Upper lobe of left lung (tissue), 6 donors: ENCODE data around the gene C22orf23. TPM values are rescaled to one million over a fixed set of nuclear protein-coding genes. Genes with fewer than 3 reads are reported as not detected.
A peak's percentile ranks its signal among the peaks of the same experiment; 100 is the strongest.

ENCODE experiments used
- ATAC-seq, 2 donors: fragments of 200-7000 bp; cut with Tn5 transposase; one replicate each; pipeline ENCODE4 v1.9.1; 2022; ENCODE audit warnings: mild to moderate bottlenecking in 2 of 2, moderate library complexity in 2 of 2; ENCODE audit not compliant: low FRiP score in 2 of 2
- DNase-seq, 2 donors: peaks; one replicate each; pipeline ENCODE4 v3.0.0-alpha.2; 2019 to 2020
- H3K27ac ChIP-seq, 4 donors: fragments of 200-600 bp; sonication (generic); one replicate each; pipeline ENCODE4 v1.5.1; 2016 to 2019
- H3K27me3 ChIP-seq, 4 donors: fragments of 200-600 bp; sonication (generic); one replicate each; pipeline ENCODE4 v1.5.1; 2017 to 2019
- H3K36me3 ChIP-seq, 4 donors: fragments of 200-600 bp; sonication (generic); one replicate each; pipeline ENCODE4 v1.5.1; 2016 to 2019
- H3K4me1 ChIP-seq, 4 donors: fragments of 200-600 bp; sonication (generic); one replicate each; pipeline ENCODE4 v1.5.1; 2018 to 2019
- H3K4me3 ChIP-seq, 4 donors: fragments of 200-600 bp; sonication (generic); one replicate each; pipeline ENCODE4 v1.5.1; 2017 to 2019; ENCODE audit warnings: mild to moderate bottlenecking in 2 of 4, moderate library complexity in 1 of 4
- H3K9me3 ChIP-seq, 4 donors: fragments of 200-600 bp; sonication (generic); one replicate each; pipeline ENCODE4 v1.5.1; 2018 to 2019
- EP300 ChIP-seq, 4 donors: sonication (generic); formaldehyde crosslinking; IDR thresholded peaks; one replicate each; pipeline ENCODE4 v1.5.1; 2017; ENCODE audit warnings: antibody characterized with exemption in 4 of 4, control low read depth in 2 of 4
- POLR2A ChIP-seq, 4 donors: fragments of 450-650 bp; IDR thresholded peaks; one replicate each; pipeline ENCODE4 v1.5.1; 2016 to 2017; ENCODE audit warnings: antibody characterized with exemption in 4 of 4, mild to moderate bottlenecking in 2 of 4
- POLR2AphosphoS5 ChIP-seq, 2 donors: sonication (generic); formaldehyde crosslinking; IDR thresholded peaks; one replicate each; pipeline ENCODE4 v1.5.1; 2017; ENCODE audit warnings: antibody characterized with exemption in 2 of 2
- WGBS, 2 donors: methylation state at CpG; one replicate each; pipeline ENCODE4 v1.1.5; 2017 to 2018; 5-methylcytosine and 5-hydroxymethylcytosine counted together
- total RNA-seq, 6 donors: library from RNA; depleted of rRNA in 4 of 6; stranded (reverse); fragments of >200 nt in 4 of 6; gene quantifications; one replicate each; pipeline versions ENCODE4 v1.1.0 to v1.2.1, GENCODE V29; 2016 to 2021
- TF ChIP-seq, protein P1 (sequence below), 6 experiments: fragments of 450-650 bp in 4 of 6; fragments of 200-600 bp in 2 of 6; sonication (generic) in 2 of 6; IDR thresholded peaks; one replicate each; pipeline ENCODE4 v1.5.1; 2016 to 2019; ENCODE audit warnings: antibody characterized with exemption in 6 of 6
- donor health status: DM: no; HTN: no; CAD: no; lungs with moderate emphysema.
- donor health status: DM: no; HTN: yes; CAD: no; lungs with severe emphysema.

The C22orf23 gene
- 1 to 10 TPM in 3 of 6 donors, under 1 TPM in 2, not detected in 1; 0.46 to 7.2 (median 1.2) TPM for total RNA-seq

DNA sequence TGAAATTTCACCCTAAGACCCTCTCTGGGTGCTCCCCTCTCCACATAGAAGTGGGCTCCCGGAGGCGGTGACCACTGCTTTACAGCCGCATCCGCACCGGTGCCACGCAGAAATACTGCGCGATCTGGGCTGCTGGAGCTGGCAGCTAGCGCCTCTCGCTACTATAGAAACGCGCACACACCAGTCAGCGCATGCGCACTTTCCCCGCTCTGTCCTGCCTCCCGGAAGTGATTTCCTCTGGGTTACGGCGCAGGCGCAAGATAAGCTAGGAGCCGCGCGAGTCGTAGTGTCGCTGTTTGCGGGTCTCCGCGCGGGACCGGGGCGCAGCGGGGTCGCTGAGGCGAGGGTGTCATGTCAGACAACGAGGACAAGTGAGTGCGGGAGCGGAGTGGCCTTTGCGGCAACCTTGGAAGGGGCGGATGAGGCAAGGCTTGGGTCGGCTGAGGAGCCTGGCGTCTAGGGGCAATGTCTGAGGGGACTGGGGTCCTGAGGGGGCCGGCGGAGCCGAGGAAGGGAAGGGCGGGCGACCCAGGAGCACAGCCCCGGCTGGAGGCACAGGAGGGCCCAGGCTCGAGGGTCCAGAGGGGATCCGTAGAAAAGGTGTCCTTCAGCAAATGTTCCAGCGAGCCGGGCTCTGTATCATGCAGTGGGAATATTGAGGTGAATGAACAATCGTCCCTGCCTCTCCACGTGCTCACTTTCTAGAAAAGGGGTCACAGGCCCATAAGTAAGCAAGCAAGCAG lies at the start of gene C22orf23, which contains the start of gene POLR2F:
Gene C22orf23, minus strand, starts transcription at position 165 of the 743 bp plus-strand sequence. CDS start 452 bp downstream, outside the sequence.
Gene POLR2F, plus strand, starts transcription at position 263 of the 743 bp plus-strand sequence. Its CDS starts 89 bp downstream, at position 352.
- TF ChIP-seq POLR2AphosphoS5 (IDR thresholded peaks at IDR 0.05): peak; percentile 76 to 90
- TF ChIP-seq EP300 (IDR thresholded peaks at IDR 0.05): no peak
- TF ChIP-seq, protein P1, sequence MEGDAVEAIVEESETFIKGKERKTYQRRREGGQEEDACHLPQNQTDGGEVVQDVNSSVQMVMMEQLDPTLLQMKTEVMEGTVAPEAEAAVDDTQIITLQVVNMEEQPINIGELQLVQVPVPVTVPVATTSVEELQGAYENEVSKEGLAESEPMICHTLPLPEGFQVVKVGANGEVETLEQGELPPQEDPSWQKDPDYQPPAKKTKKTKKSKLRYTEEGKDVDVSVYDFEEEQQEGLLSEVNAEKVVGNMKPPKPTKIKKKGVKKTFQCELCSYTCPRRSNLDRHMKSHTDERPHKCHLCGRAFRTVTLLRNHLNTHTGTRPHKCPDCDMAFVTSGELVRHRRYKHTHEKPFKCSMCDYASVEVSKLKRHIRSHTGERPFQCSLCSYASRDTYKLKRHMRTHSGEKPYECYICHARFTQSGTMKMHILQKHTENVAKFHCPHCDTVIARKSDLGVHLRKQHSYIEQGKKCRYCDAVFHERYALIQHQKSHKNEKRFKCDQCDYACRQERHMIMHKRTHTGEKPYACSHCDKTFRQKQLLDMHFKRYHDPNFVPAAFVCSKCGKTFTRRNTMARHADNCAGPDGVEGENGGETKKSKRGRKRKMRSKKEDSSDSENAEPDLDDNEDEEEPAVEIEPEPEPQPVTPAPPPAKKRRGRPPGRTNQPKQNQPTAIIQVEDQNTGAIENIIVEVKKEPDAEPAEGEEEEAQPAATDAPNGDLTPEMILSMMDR (IDR thresholded peaks at IDR 0.05): peak in 1 of 6 experiments; percentile 26
- peak in 3 of 4 donors; percentile 27 to 81 (median 40) for TF ChIP-seq POLR2A (IDR thresholded peaks at IDR 0.05)
- WGBS, 2 donors: 0% methylated on average over 48 to 52 of the region's 52 CpGs
- ATAC-seq (peak; percentile 97 to 98), DNase-seq (peak; percentile 93 to 96)
- Histone ChIP-seq H3K9me3 (no peaks in the 10 kb centered on the region), H3K4me3 (peak within 1 kb of the TSS; percentile 80 to 98 (median 87)), H3K4me1 (peaks cover 18 to 28% (median 21%) of the 10 kb centered on the region in 4 donors), H3K27me3 (no peaks in the 10 kb centered on the region), H3K36me3 (peaks cover 5 to 24% (median 22%) of the 10 kb centered on the region in 4 donors), H3K27ac (peak within 1 kb of the TSS; percentile 66 to 91 (median 86))

DNA sequence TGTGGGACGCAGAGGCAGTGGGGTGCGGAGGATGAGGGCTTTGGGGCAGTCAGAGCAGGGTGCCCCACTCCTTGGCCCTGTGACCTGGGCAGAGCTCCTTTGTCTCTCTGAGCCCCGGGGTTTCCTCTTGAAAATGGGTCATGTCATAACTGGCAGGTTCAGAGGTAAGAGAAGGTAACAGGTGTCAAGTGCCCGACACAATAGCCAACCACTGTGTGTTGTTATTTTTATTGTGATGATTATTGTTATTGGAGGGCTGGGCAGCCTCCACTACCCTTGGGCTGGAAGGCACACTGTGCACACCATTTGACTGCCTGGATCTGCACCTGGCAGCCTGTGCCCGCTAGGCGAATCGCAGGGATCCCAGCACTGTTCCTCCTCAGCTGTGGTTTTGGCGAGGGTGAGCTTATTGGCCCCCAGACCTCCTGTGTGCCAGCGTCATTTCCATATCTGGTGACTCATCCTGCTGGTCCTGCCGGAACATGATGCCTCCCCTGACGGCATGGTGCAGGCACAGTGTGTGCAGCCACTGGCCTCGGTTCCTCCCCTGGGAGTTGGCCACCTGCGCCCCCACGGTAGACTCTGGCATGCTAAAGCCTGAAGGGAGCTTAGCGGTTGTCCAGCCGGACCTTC lies 46.4 kb upstream of the C22orf23 start:
- Histone ChIP-seq H3K4me1 (peaks cover 5 to 22% (median 11%) of the 10 kb centered on the region in 4 donors), H3K36me3 (no peaks in the 10 kb centered on the region), H3K4me3 (no peak overlapping the region), H3K27me3 (no peaks in the 10 kb centered on the region), H3K27ac (no peak overlapping the region), H3K9me3 (no peaks in the 10 kb centered on the region)
- WGBS, 2 donors: 79 to 83% methylated on average over 10 to 16 of the region's 16 CpGs
- TF ChIP-seq POLR2A (IDR thresholded peaks at IDR 0.05) (no peak), POLR2AphosphoS5 (IDR thresholded peaks at IDR 0.05) (no peak), EP300 (IDR thresholded peaks at IDR 0.05) (no peak)
- TF ChIP-seq, protein P1 (IDR thresholded peaks at IDR 0.05): no peak
- ATAC-seq (no peak), DNase-seq (no peak)

DNA sequence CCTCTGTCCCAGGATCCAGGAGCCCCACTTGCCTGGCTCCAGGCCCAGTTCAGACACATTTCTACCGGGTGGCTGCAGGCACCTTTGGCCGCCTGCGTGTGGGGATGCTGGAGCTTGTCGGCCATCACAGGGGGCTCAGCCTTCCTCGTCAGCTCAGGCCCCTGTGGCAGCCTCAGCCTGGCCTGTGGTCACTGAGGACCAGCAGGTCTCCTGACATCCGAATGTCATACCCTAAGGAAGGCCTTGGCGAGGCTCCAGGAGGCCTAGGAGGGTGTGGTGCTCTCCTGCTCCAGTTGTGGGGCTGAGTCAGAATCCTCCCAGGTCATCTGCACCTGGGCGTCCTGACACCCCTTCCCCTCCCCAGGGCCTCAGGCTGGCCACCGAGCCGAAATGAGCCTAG lies 45.8 kb upstream of the C22orf23 start:
- H3K27me3 ChIP-seq: no peaks in the 10 kb centered on the region
- H3K4me3 ChIP-seq: no peak overlapping the region
- H3K4me1 ChIP-seq: peaks cover 5 to 22% (median 11%) of the 10 kb centered on the region in 4 donors
- no peaks in the 10 kb centered on the region for H3K9me3 ChIP-seq
- ATAC-seq (no peak), DNase-seq (no peak)
- no peaks in the 10 kb centered on the region for H3K36me3 ChIP-seq
- 83 to 93% methylated on average over 2 to 8 of the region's 10 CpGs for WGBS, 2 donors
- no peak for TF ChIP-seq POLR2AphosphoS5 (IDR thresholded peaks at IDR 0.05)
- no peak overlapping the region for H3K27ac ChIP-seq

DNA sequence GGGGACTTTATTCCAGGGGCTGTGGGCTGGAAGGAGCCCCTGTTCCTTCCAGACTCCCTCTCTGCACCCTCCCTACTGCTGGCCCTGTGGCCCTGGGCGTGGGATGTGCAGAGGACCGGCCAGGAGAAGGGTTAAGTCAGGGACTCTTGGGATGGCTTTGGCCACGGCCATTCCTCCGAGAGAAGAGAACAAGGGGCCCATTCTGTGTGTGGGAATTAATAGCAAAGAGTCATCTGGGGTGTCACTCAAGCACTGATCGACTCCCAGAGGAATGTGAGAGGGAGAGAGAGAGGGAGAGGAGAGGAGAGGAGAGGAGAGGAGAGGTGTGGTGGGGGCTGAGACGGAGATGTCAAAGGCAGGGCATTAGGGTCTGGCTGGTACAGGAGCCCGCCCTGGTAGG lies 45.1 kb upstream of the C22orf23 start:
- H3K4me3 ChIP-seq: no peak overlapping the region
- DNase-seq (no peak), ATAC-seq (no peak)
- peaks cover 5 to 22% (median 11%) of the 10 kb centered on the region in 4 donors for H3K4me1 ChIP-seq
- TF ChIP-seq EP300 (IDR thresholded peaks at IDR 0.05): no peak
- TF ChIP-seq POLR2A (IDR thresholded peaks at IDR 0.05): no peak
- TF ChIP-seq, protein P1 (IDR thresholded peaks at IDR 0.05): no peak
- no peak for TF ChIP-seq POLR2AphosphoS5 (IDR thresholded peaks at IDR 0.05)
- no peaks in the 10 kb centered on the region for H3K36me3 ChIP-seq
- 76 to 87% methylated on average over 5 to 7 of the region's 7 CpGs for WGBS, 2 donors
- H3K27ac ChIP-seq: no peak overlapping the region
- H3K27me3 ChIP-seq: no peaks in the 10 kb centered on the region
- no peaks in the 10 kb centered on the region for H3K9me3 ChIP-seq

DNA sequence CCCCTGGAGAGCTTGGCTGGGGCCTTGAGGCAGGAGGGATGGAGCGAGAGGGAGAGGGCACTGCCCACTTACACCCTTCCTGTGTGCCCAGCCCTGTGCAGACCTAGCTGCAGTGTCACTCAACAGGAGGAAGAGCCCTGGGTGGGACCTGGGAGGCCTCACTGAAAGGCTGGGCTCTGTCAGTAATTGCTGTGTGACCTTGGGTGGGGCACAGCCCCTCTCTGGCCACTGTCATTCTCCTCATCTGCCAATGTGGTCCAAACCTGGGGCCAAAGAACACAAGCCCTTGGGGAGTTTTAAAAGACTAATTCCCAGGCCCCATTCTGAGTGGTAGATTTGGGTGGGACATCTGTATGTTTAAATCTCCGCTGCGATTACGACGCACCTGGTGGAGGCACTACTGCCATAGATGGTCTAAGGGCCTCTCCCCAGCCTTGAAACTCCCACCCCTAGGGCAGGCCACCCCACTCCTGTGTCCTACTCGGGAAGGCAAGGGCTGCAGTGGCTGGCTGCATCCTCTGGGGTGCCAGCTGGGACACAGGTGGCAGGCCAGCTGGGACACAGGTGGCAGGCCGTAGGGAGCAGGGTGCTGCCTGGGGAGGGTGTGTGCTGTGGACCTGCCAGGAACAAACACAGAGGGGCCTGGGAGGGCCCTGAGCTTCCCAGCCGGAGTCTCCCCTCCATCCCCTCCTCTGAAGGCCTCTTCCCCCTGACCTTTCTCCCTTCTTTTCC lies 43.3 kb upstream of the C22orf23 start:
- Histone ChIP-seq H3K4me1 (peaks cover 5 to 22% (median 12%) of the 10 kb centered on the region in 4 donors), H3K27ac (peak overlapping the region in 1 of 4 donors; percentile 30), H3K27me3 (no peaks in the 10 kb centered on the region), H3K4me3 (no peak overlapping the region), H3K9me3 (no peaks in the 10 kb centered on the region), H3K36me3 (no peaks in the 10 kb centered on the region)
- 88 to 92% methylated on average over 1 to 8 of the region's 8 CpGs for WGBS, 2 donors
- no peak for TF ChIP-seq POLR2A (IDR thresholded peaks at IDR 0.05)
- no peak for TF ChIP-seq EP300 (IDR thresholded peaks at IDR 0.05)
- TF ChIP-seq, protein P1 (IDR thresholded peaks at IDR 0.05): no peak
- TF ChIP-seq POLR2AphosphoS5 (IDR thresholded peaks at IDR 0.05): no peak
- ATAC-seq: no peak
- no peak for DNase-seq
